NCI-H1092 (cell line): ENCODE data around the gene MGAM2.

Experiments used
- DNase-seq: peaks from one replicate; lab custom pipeline; 2025; lab: John Stamatoyannopoulos, UW

The MGAM2 gene

GRCh38 chr7:142176901-142177300 lies 65.4 kb downstream of the MGAM2 start:
- DNase-seq, result no peak

- no peak for DNase-seq
Measured at GRCh38 chr7:142177869-142178268, 66.4 kb downstream of the MGAM2 start.

- DNase-seq, result no peak
Measured at GRCh38 chr7:142180426-142180825, 68.9 kb downstream of the MGAM2 start.

GRCh38 chr7:142181211-142181610 lies 69.7 kb downstream of the MGAM2 start:
- DNase-seq, result no peak

- no peak for DNase-seq
Measured at GRCh38 chr7:142181966-142182365, 70.4 kb downstream of the MGAM2 start.

GRCh38 chr7:142185069-142185468 lies 73.6 kb downstream of the MGAM2 start:
- peak; percentile 12 for DNase-seq

GRCh38 chr7:142185801-142186200 lies 74.3 kb downstream of the MGAM2 start:
- DNase-seq, result no peak

GRCh38 chr7:142188154-142188553 lies 76.6 kb downstream of the MGAM2 start:
- no peak for DNase-seq

- DNase-seq, result no peak
Measured at GRCh38 chr7:142188846-142189245, 77.3 kb downstream of the MGAM2 start.

- DNase-seq, result no peak
Measured at GRCh38 chr7:142194201-142194600, 82.7 kb downstream of the MGAM2 start.

GRCh38 chr7:142196066-142196840 lies 84.7 kb downstream of the MGAM2 start:
- no peak for DNase-seq

- no peak for DNase-seq
Measured at GRCh38 chr7:142200206-142200605, 88.7 kb downstream of the MGAM2 start.

- DNase-seq, result no peak
Measured at GRCh38 chr7:142228537-142229104, 117.1 kb downstream of the MGAM2 start.

- no peak for DNase-seq
Measured at GRCh38 chr7:142231716-142232115, 120.2 kb downstream of the MGAM2 start.

- DNase-seq, result no peak
Measured at GRCh38 chr7:142240546-142240945, 129.0 kb downstream of the MGAM2 start.

- DNase-seq, result no peak
Measured at GRCh38 chr7:142243823-142244222, 132.3 kb downstream of the MGAM2 start.

GRCh38 chr7:142248166-142249160 lies 136.9 kb downstream of the MGAM2 start:
- DNase-seq, result no peak

- DNase-seq, result no peak
Measured at GRCh38 chr7:142249918-142250317, 138.4 kb downstream of the MGAM2 start.

GRCh38 chr7:142250705-142251104 lies 139.2 kb downstream of the MGAM2 start:
- no peak for DNase-seq

- DNase-seq, result no peak
Measured at GRCh38 chr7:142257958-142258357, 146.4 kb downstream of the MGAM2 start, which contains the start of gene PRSS58. PRSS58 (minus strand) TSS chr7:142258058; CDS start chr7:142257707, 351 bp downstream.

GRCh38 chr7:142263598-142264380 lies 152.3 kb downstream of the MGAM2 start:
- DNase-seq, result no peak
